NCI-H82 treated with DMSO at 0.1 percent for 48 hours (cell line): ENCODE data around the gene ABLIM1.

Experiments used
- DNase-seq: peaks from one replicate; lab custom pipeline; 2025; ENCODE audit not compliant: unreplicated experiment; lab: John Stamatoyannopoulos, UW

The ABLIM1 gene

GRCh38 chr10:114590993-114591392 lies 67.1 kb downstream of the ABLIM1 start:
- DNase-seq, result no peak

- DNase-seq, result no peak
Observed at GRCh38 chr10:114584419-114584818, 73.7 kb downstream of the ABLIM1 start.

GRCh38 chr10:114581071-114581470 lies 77.0 kb downstream of the ABLIM1 start:
- no peak for DNase-seq

GRCh38 chr10:114577133-114577532 lies 80.9 kb downstream of the ABLIM1 start:
- DNase-seq, result no peak

- no peak for DNase-seq
Observed at GRCh38 chr10:114576716-114577115, 81.4 kb downstream of the ABLIM1 start.

GRCh38 chr10:114576132-114576487 lies 82.0 kb downstream of the ABLIM1 start:
- no peak for DNase-seq

- DNase-seq, result no peak
Observed at GRCh38 chr10:114575417-114576131, 82.5 kb downstream of the ABLIM1 start.

- no peak for DNase-seq
Observed at GRCh38 chr10:114573330-114574045, 84.6 kb downstream of the ABLIM1 start.

GRCh38 chr10:114571316-114571999 lies 86.6 kb downstream of the ABLIM1 start:
- no peak for DNase-seq

- DNase-seq, result no peak
Observed at GRCh38 chr10:114566064-114566463, 92.0 kb downstream of the ABLIM1 start.

- DNase-seq, result no peak
Observed at GRCh38 chr10:114565066-114565465, 93.0 kb downstream of the ABLIM1 start.

- DNase-seq, result no peak
Observed at GRCh38 chr10:114561008-114561523, 97.0 kb downstream of the ABLIM1 start.

GRCh38 chr10:114560144-114560543 lies 97.9 kb downstream of the ABLIM1 start:
- no peak for DNase-seq

- DNase-seq, result no peak
Observed at GRCh38 chr10:114559636-114560035, 98.4 kb downstream of the ABLIM1 start.

- no peak for DNase-seq
Observed at GRCh38 chr10:114557854-114558253, 100.2 kb downstream of the ABLIM1 start.

GRCh38 chr10:114556236-114557122 lies 101.6 kb downstream of the ABLIM1 start:
- no peak for DNase-seq

GRCh38 chr10:114553436-114553835 lies 104.6 kb downstream of the ABLIM1 start:
- no peak for DNase-seq

GRCh38 chr10:114552050-114552449 lies 106.0 kb downstream of the ABLIM1 start:
- no peak for DNase-seq

GRCh38 chr10:114551636-114551972 lies 106.5 kb downstream of the ABLIM1 start:
- DNase-seq, result no peak

GRCh38 chr10:114550756-114551635 lies 107.1 kb downstream of the ABLIM1 start:
- DNase-seq, result no peak
